Measurements from ENCODE around the gene ARSJ. TPM values are rescaled to one million over a fixed set of nuclear protein-coding genes. Genes with fewer than 3 reads are reported as not detected.

ARSJ gene
- total RNA-seq, 1 experiment from 2014 or later = 16.4 TPM

DNA sequence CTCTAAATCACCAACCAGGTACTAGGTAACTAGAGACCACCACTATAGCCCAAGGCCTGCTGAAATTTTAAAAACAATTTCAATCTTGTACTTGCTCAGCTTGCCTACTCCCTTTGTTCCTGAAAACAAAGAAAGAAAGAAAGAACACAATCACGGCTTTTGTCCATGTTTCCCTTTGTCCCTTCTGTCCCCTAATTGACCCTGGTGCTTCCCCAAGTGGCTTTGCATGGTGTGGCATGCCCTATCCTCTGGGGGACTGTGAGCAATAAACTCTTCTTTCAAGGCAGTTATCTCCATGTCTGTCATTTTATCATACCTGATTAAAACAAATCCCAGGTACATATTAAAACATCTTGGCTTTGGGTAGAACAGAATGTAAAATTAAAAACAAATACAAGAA, 94.8 kb downstream of the ARSJ start:
- ChIA-PET CTCF (no interaction called here), POLR2A (ENCODE audit: unreplicated experiment) (no interaction called here)
- Histone ChIP-seq H3K27ac (ENCODE audit: low read length) (no peak overlapping the region), H3K9me3 (ENCODE audit: low read length) (no peaks in the 10 kb centered on the region), H3K4me2 (ENCODE audit: low read length) (no peak overlapping the region), H3K9me2 (replicated peaks; ENCODE audit: low read length) (no peaks in the 10 kb centered on the region), H3K4me3 (ENCODE audit: low read length) (no peak overlapping the region), H3K9ac (ENCODE audit: low read length) (no peak overlapping the region), H3F3A (ENCODE audit: low read length, unreplicated experiment) (no peaks in the 10 kb centered on the region), H2AFZ (ENCODE audit: low read length) (no peak overlapping the region), H3K4me1 (ENCODE audit: insufficient read depth, low read length) (peaks cover 6% of the 10 kb centered on the region; the same call in 1 of the 2 replicates), H3K36me3 (ENCODE audit: low read depth, low read length) (no peaks in the 10 kb centered on the region), H3K79me2 (ENCODE audit: low read length) (no peaks in the 10 kb centered on the region), H3K27me3 (ENCODE audit: low read length) (no peaks in the 10 kb centered on the region), H4K20me1 (ENCODE audit: low read length) (no peaks in the 10 kb centered on the region)
- no peak for TF ChIP-seq EZH2 (IDR thresholded peaks at IDR 0.05; ENCODE audit: low read length, unreplicated experiment)
- TF ChIP-seq, protein P1, sequence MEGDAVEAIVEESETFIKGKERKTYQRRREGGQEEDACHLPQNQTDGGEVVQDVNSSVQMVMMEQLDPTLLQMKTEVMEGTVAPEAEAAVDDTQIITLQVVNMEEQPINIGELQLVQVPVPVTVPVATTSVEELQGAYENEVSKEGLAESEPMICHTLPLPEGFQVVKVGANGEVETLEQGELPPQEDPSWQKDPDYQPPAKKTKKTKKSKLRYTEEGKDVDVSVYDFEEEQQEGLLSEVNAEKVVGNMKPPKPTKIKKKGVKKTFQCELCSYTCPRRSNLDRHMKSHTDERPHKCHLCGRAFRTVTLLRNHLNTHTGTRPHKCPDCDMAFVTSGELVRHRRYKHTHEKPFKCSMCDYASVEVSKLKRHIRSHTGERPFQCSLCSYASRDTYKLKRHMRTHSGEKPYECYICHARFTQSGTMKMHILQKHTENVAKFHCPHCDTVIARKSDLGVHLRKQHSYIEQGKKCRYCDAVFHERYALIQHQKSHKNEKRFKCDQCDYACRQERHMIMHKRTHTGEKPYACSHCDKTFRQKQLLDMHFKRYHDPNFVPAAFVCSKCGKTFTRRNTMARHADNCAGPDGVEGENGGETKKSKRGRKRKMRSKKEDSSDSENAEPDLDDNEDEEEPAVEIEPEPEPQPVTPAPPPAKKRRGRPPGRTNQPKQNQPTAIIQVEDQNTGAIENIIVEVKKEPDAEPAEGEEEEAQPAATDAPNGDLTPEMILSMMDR (conservative IDR thresholded peaks at IDR 0.05; ENCODE audit: low read depth, low read length) = no peak
- TF ChIP-seq EZH2phosphoT487 (IDR thresholded peaks at IDR 0.05; ENCODE audit: borderline replicate concordance, low read length) = no peak
- DNase-seq = no peak
- no peak for ATAC-seq
- no TSS peak for BruUV-seq (replicated peaks)
- intact Hi-C loops (cut with micrococcal nuclease) = no loop called here

DNA sequence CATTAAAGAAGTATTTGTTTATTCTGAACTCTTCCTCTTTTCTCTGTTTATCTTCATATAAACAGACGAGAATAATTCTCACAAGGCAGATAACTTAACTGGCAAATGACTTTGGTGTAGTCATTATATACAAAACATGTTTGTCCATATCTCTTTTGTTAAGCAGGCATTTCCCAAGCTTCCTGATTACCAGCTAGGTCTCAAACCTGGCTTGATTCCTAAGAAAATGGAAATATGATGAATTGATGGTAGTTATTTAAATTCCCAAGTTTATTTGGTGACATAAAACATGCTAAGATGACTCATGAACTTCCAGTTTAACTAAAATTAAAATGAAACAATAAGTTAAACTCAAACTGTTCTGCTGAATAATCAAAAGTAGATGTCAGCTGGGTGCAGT, 96.8 kb downstream of the ARSJ start:
- Histone ChIP-seq H3K4me3 (ENCODE audit: low read length) (no peak overlapping the region), H3K27ac (ENCODE audit: low read length) (no peak overlapping the region), H3K9me2 (replicated peaks; ENCODE audit: low read length) (no peaks in the 10 kb centered on the region), H3K79me2 (ENCODE audit: low read length) (no peaks in the 10 kb centered on the region), H2AFZ (ENCODE audit: low read length) (no peak overlapping the region), H3K9ac (ENCODE audit: low read length) (no peak overlapping the region), H3K27me3 (ENCODE audit: low read length) (no peaks in the 10 kb centered on the region), H4K20me1 (ENCODE audit: low read length) (no peaks in the 10 kb centered on the region), H3K4me2 (ENCODE audit: low read length) (no peak overlapping the region), H3K36me3 (ENCODE audit: low read depth, low read length) (no peaks in the 10 kb centered on the region), H3K9me3 (ENCODE audit: low read length) (no peaks in the 10 kb centered on the region), H3F3A (ENCODE audit: low read length, unreplicated experiment) (no peaks in the 10 kb centered on the region), H3K4me1 (ENCODE audit: insufficient read depth, low read length) (peaks cover 6% of the 10 kb centered on the region; the same call in 1 of the 2 replicates)
- ChIA-PET CTCF (no interaction called here), POLR2A (ENCODE audit: unreplicated experiment) (no interaction called here)
- DNase-seq (peak; percentile 5), ATAC-seq (peak; percentile 18; the same call in 1 of the 2 replicates)
- intact Hi-C loops (cut with micrococcal nuclease) = no loop called here
- BruUV-seq (replicated peaks) = no TSS peak
- no peak for TF ChIP-seq EZH2phosphoT487 (IDR thresholded peaks at IDR 0.05; ENCODE audit: borderline replicate concordance, low read length)
- no peak for TF ChIP-seq EZH2 (IDR thresholded peaks at IDR 0.05; ENCODE audit: low read length, unreplicated experiment)
- TF ChIP-seq, protein P1 (conservative IDR thresholded peaks at IDR 0.05; ENCODE audit: low read depth, low read length) = no peak

DNA sequence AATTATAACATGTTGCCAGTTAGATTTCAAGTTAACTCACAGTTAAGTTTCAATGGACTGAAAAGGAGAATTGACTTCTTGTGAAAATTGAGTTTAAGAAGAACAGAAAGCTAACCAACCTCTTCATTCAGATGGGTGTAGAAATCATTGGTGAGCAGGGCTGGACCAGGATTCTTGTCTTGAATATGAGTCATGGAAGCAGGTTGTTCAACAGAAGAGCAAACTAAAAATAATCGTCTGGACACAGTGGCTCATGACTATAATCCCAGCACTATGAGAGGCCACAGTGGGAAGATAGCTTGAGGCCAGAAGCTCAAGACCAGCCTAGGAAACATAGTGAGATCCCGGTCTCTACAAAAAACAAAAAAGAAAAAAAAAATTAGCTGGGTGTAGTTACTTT, 98.2 kb downstream of the ARSJ start:
- TF ChIP-seq EZH2phosphoT487 (IDR thresholded peaks at IDR 0.05; ENCODE audit: borderline replicate concordance, low read length) (no peak), EZH2 (IDR thresholded peaks at IDR 0.05; ENCODE audit: low read length, unreplicated experiment) (no peak)
- TF ChIP-seq, protein P1 (conservative IDR thresholded peaks at IDR 0.05; ENCODE audit: low read depth, low read length) = no peak
- Histone ChIP-seq H3K9ac (ENCODE audit: low read length) (no peak overlapping the region), H3K9me2 (replicated peaks; ENCODE audit: low read length) (no peaks in the 10 kb centered on the region), H3K36me3 (ENCODE audit: low read depth, low read length) (no peaks in the 10 kb centered on the region), H3K4me3 (ENCODE audit: low read length) (no peak overlapping the region), H3K9me3 (ENCODE audit: low read length) (no peaks in the 10 kb centered on the region), H2AFZ (ENCODE audit: low read length) (no peak overlapping the region), H3K27me3 (ENCODE audit: low read length) (no peaks in the 10 kb centered on the region), H3K79me2 (ENCODE audit: low read length) (no peaks in the 10 kb centered on the region), H3K4me2 (ENCODE audit: low read length) (no peak overlapping the region), H3F3A (ENCODE audit: low read length, unreplicated experiment) (no peaks in the 10 kb centered on the region), H3K27ac (ENCODE audit: low read length) (no peak overlapping the region), H3K4me1 (ENCODE audit: insufficient read depth, low read length) (peaks cover 6% of the 10 kb centered on the region; the same call in 1 of the 2 replicates), H4K20me1 (ENCODE audit: low read length) (no peaks in the 10 kb centered on the region)
- POLR2A ChIA-PET (ENCODE audit: unreplicated experiment) = no interaction called here
- CTCF ChIA-PET = no interaction called here
- intact Hi-C loops (cut with micrococcal nuclease) = no loop called here
- peak; percentile 19 for DNase-seq
- ATAC-seq = peak; percentile 24; the same call in 1 of the 2 replicates
- BruUV-seq (replicated peaks) = no TSS peak
